K562 (cell line): Measurements from ENCODE around the gene LRPAP1. TPM values are rescaled to one million over a fixed set of nuclear protein-coding genes. Genes with fewer than 3 reads are reported as not detected.
A peak's percentile ranks its signal among the peaks of the same experiment; 100 is the strongest.

Experiments used
- ATF7 ChIP-seq: fragments of 450-650 bp; IDR thresholded peaks from 2 replicates; pipeline ENCODE4 v1.7.1; 2014; ENCODE audit warnings: mild to moderate bottlenecking, moderate library complexity
- DACH1 ChIP-seq: fragments of 450-650 bp; IDR thresholded peaks from 2 replicates; pipeline ENCODE4 v1.6.1; 2018; ENCODE audit not compliant: partially characterized antibody
- POLR3G ChIP-seq: IDR thresholded peaks from 2 replicates; pipeline ENCODE4 v1.6.1; 2011; ENCODE audit not compliant: insufficient read length, insufficient replicate concordance; ENCODE audit errors: extremely low read depth
- YBX1 ChIP-seq: fragments of 450-650 bp; IDR thresholded peaks from 2 replicates; pipeline ENCODE4 v1.7.1; 2016; ENCODE audit warnings: mild to moderate bottlenecking
- polyA plus RNA-seq, 8 experiments: library from polyadenylated mRNA; depleted of rRNA in 4 of 8; stranded (reverse) in 5 of 8; unstranded in 3 of 8; fragments of >200 nt; fragmentation: Nextera tagmentation in 2 of 8; fragmentation: Illumina TruSeq in 1 of 8; extraction: Ambion mirVana in 2 of 8; extraction: Trizol in 1 of 8; gene quantifications; 2 replicates each; pipeline versions ENCODE4 v1.2.1 to v1.2.3, GENCODE V29; 2011 to 2014; ENCODE audit warnings: inconsistent platforms in 1 of 8, missing spikeins in 1 of 8
- total RNA-seq, 7 experiments: library from RNA; depleted of rRNA in 6 of 7; stranded (reverse); fragments of >200 nt in 6 of 7; fragmentation: Illumina TruSeq in 2 of 7; extraction: Trizol in 2 of 7; gene quantifications; 2 replicates each; pipeline versions ENCODE4 v1.2.1 to v1.2.3, GENCODE V29; 2011 to 2021; ENCODE audit warnings: low replicate concordance in 1 of 7
- TF ChIP-seq, protein P1 (sequence below): fragments of 250-450 bp; sonication (Bioruptor Pico); IDR thresholded peaks from 2 replicates; pipeline ENCODE4 v1.8.0; 2022; ENCODE audit warnings: moderate library complexity, mild to moderate bottlenecking, inconsistent platforms
- TF ChIP-seq, protein P2 (sequence below): sonication (generic); formaldehyde crosslinking; IDR thresholded peaks from 2 replicates; pipeline ENCODE4 v1.5.0; 2020; ENCODE audit warnings: missing genetic modification reagents
- TF ChIP-seq, protein P3 (sequence below), 2 experiments: fragments of 200-800 bp in 1 of 2; sonication (Bioruptor generic) in 1 of 2; sonication (generic) in 1 of 2; formaldehyde crosslinking in 1 of 2; IDR thresholded peaks in 1 of 2; conservative IDR thresholded peaks in 1 of 2; 2 replicates each; pipeline versions ENCODE4 v1.5.0 to v1.6.1; 2016 to 2020; ENCODE audit warnings: missing compliant biosample characterization in 1 of 2, missing genetic modification characterization in 1 of 2, missing genetic modification reagents in 1 of 2

Gene LRPAP1
- total and polyA plus RNA-seq, 9 of the 15 experiments (the other 6 are each of a cell fraction or from before 2014, with no cell fraction given), result 1.1 to 75.5 (median 41.8) TPM

DNA sequence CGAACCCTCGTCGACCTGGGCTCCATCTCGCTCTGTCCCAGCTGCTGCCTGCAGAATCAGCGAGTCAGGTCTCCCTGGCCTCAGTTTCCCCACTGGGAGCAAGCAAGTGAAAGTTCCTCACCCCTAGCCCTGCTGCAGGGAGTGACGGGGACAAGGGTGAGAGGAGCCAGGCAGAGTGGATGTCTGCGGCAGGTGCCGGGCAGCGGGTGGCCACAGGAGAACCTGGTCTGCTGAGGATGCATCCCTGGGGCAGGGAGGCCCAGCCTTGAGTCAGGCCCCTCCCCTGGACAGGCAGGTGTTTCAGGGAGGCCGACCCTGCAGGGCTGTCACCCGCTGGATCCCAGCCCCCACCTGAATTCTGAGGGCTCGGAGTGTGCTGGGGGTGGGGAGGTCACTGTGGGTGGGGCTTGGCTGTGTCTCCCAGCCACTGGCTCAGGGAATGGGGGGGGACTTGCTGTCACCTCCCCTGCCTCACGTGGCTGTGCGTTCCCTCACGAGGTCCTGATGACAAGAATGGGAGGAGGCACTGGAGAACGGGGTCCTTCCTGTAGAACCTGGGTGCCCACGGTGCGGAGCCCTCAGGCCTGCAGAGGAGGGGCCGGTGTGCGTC is 33.2 kb downstream of the LRPAP1 start (continued):
- TF ChIP-seq, protein P1, sequence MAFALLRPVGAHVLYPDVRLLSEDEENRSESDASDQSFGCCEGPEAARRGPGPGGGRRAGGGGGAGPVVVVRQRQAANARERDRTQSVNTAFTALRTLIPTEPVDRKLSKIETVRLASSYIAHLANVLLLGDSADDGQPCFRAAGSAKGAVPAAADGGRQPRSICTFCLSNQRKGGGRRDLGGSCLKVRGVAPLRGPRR (CRISPR knock-in tag), result no peak
- TF ChIP-seq DACH1 (no peak), YBX1 (no peak), ATF7 (no peak), POLR3G (no peak)
- TF ChIP-seq, protein P2, sequence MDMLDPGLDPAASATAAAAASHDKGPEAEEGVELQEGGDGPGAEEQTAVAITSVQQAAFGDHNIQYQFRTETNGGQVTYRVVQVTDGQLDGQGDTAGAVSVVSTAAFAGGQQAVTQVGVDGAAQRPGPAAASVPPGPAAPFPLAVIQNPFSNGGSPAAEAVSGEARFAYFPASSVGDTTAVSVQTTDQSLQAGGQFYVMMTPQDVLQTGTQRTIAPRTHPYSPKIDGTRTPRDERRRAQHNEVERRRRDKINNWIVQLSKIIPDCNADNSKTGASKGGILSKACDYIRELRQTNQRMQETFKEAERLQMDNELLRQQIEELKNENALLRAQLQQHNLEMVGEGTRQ (CRISPR knock-in tag), result peak; percentile 44
- TF ChIP-seq, protein P3, sequence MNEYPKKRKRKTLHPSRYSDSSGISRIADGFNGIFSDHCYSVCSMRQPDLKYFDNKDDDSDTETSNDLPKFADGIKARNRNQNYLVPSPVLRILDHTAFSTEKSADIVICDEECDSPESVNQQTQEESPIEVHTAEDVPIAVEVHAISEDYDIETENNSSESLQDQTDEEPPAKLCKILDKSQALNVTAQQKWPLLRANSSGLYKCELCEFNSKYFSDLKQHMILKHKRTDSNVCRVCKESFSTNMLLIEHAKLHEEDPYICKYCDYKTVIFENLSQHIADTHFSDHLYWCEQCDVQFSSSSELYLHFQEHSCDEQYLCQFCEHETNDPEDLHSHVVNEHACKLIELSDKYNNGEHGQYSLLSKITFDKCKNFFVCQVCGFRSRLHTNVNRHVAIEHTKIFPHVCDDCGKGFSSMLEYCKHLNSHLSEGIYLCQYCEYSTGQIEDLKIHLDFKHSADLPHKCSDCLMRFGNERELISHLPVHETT (CRISPR knock-in tag; conservative IDR thresholded peaks at IDR 0.05 in 1 of 2, IDR thresholded peaks at IDR 0.05 in 1 of 2), result no peak
- TF ChIP-seq, all 486 proteins: peak for 3
